Hindlimb muscle (tissue), 1 donor: ENCODE data around the gene ATP2C2. TPM values are rescaled to one million over a fixed set of nuclear protein-coding genes. Genes with fewer than 3 reads are reported as not detected.
"Not testable (repeated sequence)": the region's sequence is repeated elsewhere in the genome, so short reads cannot be mapped to it uniquely, and the experiment has no call there.

Experiments used
- DNase-seq: peaks from one replicate; pipeline ENCODE4 v3.0.0-alpha.2; 2013
- polyA plus RNA-seq: library from polyadenylated mRNA; unstranded; fragments of 120-200 nt; gene quantifications from one replicate; pipeline ENCODE4 v1.2.1, GENCODE V29; 2013; ENCODE audit not compliant: insufficient read length

Gene ATP2C2
- polyA plus RNA-seq, 1 donor = 1.4 TPM

DNA sequence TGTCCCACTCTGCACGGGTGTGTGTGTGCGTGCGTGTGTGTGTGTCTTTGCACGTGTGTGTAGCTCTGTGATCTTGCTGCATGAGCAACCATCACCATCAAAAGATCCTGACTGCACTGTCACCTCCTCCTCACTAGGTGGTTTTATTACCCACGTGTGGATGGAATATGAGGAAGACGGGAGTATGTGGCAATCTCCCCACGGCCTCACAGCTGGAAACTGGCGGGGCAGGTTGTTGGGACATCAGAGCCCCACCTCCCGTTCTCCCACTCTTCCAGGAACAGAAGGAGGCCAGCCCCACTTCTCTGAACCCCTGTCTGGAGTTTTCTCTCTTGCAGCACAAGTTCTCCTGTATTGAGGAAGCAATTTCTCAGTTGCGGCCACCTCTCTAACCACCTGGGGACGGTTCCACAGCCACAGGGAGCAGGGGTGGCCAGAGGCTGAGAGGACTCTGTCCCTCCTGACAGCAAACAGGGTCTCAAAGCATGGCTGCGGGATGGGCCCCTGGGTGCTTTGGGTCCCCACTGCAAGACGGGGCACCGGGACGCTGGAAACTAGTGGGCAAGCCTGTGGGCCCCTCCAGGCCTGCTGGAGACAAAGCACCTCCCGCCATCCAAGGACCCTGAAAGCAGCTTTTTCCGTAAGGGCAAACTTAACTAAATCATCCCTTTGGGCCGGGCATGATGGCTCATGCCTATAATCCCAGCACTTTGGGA, 27.9 kb upstream of the ATP2C2 start:
- no peak for DNase-seq

DNA sequence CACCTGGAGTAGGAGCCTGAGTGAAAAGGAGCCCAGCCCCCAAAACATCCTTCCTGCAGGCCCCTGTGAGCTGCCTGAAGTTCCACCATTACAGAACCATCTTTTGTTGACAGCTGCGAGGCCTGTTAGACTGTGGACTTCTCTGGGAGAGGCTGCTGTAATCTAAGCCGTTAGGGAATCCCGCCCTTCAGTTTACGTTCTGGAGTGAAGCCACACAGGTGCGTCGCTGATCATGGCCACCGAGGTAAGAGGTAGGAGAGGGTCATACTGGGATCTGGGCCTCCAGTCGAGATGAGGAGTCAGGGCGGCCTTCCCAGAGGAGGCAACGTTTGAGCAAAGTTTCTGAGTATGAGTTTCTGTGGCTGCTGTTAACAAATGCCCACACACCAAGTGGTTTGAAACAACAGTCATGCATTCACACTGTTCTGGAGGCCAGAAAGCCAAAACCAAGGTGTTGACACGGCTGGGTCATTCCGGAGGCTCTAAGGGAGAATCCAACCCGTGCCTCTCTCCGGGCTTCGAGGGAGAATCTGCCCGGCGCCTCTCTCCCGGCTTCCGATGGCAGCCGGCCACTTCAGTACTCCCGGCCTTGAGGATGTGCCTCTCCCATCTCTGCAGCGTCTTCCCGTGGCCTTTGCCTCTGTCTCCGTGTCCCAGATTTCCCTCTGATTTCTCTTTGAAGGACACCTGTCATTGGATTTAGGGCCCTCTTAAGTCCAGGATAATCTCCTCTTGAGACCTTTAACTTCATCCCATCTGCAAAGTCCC, 26.6 kb upstream of the ATP2C2 start:
- DNase-seq = no peak

DNA sequence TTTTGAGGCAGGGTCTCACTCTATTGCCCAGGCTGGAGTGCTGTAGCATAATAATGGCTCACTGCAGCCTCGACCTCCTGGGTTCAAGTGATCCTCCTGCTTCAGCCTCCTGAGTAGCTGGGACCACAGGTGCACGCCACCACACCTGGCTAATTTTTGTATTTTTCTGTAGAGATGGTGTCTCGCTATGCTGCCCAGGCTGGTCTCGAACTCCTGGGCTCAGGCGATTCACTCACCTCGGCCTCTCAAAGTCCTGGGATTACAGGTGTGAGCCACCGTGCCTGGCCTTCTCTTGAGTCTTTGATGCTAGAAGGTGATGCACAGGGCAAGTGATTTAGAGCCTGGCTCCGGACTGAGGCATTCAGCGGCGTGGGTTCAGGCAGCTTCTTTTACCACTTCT, 24.5 kb upstream of the ATP2C2 start:
- DNase-seq = not testable (repeated sequence)

DNA sequence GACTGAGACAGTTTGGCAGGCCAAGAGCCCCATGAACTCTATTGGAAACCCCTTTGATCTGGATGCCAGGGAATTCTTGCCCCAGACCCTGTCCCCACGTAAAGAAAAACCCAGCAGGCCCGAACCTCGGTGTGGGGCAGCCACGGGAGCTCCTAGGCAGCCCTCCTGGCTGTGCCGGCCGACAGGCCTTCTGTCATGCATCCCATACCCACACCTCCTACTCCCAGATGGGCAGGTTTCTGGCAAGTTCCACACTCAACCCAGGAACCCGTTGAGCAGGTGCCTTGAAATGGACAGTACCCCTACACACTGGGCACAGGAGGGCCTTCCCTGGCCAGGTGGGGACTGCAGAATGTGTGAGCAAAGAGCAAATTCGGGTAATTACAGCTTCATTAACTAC, 23.6 kb upstream of the ATP2C2 start:
- DNase-seq = no peak

DNA sequence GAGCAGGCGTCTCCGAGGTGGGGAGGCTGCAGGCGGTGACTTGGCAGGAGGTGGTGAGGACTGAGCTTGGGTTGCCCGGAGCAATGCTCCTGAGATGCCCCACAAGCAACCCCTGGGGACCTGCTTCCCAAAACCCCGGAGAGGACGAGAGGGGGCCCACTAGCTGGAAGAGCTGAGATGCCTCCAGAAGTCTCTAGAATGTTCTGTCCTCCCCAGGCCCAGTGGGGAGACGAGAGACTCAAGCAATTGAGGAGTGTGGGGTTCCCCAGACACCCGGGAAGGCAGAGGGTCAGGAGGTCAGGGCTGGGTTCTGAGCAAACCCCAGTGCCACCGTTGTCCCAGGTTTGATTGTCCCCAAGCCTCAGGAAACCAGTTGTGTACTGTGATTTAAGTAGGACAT, 21.2 kb upstream of the ATP2C2 start:
- DNase-seq = no peak

DNA sequence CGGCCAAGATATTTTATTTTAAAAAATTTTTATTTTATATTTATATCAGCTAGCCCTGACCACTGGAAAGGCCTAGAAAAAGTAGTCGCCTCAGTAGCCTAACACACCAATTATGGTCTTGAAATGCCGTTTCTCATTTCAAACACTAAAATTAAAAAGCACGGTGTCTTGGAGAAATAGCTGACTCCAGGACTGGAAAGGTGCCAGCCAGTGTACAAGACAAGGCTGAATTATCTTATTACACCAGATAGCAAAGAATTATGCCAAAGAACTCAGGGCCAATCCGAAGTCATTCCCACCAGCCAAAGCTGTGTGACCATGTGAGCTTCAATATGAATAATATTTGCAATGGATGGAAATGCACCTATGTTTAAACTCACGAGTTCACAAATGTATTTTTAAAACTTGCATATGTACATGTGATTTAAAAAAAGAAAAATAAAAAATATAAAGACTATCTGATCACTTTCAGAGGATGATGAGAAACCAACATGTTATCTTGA, 19.9 kb upstream of the ATP2C2 start:
- DNase-seq = no peak

DNA sequence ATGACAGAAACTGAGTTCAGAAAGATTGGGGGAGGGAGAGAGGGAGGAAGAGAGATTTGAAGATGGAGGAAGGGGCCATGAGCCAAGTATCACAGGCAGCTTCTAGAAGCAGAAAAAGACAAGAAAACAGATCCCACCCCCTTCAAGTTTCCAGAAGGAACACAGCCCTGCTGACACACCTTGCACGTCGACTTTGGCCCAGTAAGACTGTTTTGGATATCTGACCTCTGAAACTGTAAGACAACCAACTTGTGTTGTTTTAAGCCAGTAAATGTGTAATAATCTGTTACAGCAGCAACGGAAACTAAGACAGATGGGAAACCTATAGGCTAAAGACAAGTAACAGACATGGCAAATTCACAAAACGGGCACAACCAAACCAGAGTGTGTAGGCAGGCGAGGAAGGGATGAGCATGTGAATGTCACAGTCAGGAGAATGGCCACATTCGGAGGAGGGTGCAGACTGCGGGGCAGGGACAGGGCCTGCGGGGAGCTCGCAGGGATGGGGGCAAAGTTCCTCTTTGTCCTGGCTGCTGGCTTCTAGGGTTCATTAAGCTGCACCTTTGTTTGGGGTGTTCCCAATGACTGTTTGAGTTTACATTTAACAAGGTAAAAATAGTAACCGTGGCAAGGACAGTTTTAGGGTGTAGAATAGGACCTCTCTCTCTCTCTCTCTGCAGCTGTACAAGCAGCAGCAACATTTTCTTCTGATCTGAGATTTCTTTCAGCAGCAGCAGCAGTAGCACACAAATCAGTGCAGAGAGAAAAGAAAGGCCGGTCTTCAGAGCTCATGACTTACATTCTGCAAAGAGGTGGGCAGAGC, 18.3 kb upstream of the ATP2C2 start:
- no peak for DNase-seq

DNA sequence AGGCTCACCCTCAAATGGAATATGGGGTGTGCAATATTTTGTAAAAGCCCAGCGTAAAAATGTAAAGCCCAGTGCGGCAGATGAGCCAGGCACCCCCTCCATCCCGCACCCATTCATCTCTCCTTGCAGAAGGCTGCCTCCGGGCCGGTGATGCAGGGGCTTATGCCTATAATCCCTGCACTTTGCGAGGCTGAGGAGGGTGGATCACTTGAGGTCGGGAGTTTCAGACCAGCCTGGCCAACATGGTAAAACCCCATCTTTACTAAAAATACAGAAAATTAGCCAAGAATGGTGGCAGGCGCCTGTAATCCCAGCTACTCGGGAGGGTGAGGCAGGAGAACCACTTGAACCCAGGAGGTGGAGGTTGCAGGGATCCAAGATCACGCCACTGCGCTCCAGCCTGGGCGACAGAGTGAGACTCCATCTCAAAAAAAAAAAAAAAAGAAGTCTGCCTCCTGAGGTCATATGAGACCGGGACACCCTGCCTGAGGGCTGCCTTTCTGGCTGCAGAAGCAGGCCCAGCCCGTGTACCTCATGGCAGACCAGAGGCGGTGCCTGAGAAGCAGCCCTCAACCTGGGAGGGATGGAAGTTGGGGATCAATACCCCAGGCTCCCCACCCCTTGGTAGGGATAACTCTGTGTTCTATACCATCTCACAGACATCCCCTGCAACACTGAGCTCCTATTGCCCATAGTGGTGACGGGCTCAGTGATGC, 17.5 kb upstream of the ATP2C2 start:
- no peak for DNase-seq

DNA sequence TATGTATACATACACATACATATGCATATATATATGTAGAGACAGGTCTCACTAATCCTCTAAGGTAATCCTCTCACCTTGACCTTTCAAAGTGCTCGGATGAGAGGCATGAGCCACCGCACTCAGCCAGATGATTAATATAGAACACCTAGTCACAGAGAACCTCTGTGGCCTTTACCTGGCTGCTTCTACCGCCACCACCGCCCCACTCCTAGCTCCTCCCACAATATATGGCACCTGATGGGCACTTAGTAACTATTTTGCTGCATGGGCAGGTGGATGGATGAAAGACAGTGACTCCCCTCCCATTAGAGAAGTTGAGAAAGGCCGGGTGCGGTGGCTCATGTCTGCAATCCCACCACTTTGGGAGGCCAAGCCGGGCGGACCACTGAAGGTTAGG, 16.7 kb upstream of the ATP2C2 start:
- no peak for DNase-seq

DNA sequence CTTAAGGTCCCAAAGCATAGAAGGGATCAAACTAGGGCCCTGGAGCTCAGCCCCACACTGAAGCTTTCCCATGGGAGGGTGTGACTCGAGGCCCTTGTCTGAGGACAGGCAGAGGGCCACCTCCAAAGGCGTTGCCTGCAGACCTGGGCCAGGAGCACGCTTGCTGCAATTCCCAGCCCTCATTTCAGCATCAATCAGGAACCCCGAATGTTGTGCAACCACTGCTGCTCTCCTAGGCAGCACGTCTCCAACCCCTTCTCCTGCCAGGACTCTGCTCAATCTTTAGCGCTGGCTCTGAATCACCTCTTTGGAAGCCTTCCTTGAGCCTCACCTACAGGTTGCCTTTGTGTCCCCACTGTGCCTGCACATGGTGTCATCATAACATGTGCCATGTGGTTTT, 14.0 kb upstream of the ATP2C2 start:
- no peak for DNase-seq

DNA sequence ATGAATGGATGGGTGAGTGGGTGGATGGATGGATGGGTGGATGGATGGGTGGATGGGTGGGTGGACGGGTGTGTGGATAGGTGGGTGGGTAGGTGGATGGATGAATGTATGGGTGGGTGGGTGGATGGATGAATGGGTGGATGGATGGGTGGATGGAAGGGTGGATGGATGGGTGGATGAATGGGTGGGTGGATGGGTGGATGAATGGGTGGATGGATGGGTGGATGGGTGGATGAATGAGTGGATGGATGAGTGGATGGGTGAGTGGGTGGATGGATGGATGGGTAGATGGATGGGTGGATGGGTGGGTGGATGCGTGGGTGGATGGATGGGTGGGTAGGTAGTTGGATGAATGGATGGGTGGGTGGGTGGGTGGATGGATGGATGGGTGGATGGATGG, 13.2 kb upstream of the ATP2C2 start:
- no peak for DNase-seq

DNA sequence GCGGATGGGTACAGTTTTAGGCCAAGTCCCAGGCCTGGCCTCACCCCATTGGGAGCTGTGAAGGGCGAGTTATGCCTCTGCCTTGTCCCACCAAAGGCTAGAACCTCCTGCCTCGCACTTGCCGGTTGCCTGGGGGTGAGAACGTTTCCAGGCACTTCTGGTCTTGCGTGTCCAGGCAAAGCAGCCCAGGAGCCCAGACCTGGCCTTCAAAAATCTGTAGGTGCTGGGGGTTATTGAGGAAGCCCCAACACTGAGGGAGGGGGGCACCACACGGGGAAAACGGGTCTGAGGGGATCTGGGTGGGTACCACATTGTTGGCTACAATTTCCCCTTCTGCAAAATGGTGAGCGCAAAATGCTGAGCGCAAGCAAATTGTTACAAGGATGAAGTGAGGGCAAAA, 12.2 kb upstream of the ATP2C2 start:
- DNase-seq = no peak

DNA sequence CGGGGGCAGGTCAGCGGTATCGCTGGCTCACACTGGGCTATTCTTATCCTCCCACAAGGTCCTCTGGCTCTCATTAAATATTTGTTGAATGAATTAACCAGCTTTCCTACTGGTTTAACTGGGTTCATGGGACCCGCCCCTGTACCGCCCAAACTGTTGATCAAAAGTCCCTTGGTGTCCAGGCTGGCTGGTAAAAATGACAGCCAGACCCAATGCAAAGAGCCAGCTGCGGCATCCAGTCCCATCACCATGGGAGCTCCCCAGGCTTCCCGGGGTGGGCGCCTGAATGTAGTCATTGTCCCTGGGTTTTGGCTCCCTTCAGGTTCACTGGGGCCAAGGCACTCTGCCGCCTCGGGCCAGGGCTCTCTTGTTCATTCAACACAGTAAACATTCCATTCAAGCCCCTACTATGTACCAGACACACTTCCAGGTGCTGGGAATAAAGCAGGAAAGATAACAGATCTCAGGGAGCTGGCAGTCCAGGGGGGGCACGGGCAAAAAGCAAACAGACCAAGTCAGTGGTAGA, 11.7 kb upstream of the ATP2C2 start:
- no peak for DNase-seq

DNA sequence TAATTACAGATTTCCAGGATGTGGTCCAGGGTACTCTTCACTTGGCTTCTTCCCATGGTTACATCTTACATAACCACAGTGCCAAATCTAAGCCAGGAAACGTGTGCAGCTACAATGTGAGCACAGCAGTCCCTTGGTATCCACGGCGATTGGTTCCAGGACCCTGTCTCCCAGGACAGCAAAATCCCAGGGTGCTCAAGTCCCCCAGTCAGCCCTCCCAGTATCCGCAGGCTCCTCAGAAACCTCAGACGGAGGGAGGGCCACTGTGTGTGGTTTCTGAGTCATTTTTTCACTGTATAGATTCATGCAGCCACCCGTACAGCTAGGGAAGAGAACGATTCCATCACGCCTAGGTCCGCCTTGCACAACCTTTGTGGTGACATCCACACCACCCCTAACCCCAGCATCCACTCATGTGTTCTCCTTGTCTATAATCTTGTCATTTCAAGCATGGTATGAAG, 11.1 kb upstream of the ATP2C2 start:
- DNase-seq = no peak

DNA sequence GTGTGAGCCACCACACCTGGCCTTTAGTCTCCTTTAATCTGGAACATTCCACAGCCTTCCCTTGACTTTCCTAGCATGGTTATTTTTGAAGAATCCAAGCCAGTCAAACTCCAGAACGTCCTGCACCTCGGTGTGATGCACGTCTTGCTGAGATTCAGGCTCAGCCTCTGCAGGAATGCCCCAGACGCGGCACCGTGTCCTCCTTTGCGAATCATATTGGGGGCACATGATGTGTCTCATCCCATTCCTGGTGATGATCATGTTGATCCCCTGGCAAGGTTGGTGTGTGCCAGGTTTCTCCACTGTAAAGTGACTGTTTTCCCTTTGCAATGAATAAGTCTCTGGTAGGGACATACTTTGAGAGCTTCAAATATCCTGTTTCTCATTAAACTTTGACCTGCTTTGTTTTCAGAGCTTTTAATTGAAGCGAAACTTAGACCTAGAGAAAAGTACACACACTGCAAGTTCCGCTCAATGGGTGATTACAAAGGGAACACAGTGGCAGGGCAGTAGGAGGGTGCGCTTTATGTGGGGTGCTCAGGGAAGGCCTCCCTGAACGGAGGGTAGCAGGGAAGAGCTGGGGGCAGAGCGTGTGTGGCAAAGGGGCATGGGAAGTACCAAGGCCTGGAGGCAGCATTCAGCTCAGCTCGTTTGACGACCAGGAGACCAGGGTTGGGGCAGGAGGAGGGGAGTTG, 9.6 kb upstream of the ATP2C2 start:
- no peak for DNase-seq

DNA sequence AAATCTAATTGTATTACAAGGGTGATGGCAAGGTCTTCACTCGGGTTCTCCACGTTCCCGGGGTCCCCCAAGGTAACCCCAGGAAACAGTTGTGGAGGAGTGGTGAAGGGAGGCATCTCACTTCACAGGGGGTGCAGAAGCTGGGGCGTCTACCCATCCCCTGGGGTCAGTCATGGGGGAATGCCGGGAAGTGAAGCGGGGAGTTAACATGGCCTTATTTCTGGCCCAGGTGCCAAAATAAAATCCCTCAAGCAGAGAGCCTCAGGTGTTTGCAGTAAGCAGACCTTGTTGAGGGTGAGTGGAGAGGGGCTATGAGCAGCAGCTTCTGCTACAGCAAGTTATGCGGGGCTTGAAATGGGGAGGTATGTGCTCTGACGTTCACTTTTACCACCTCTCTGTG, 9.0 kb upstream of the ATP2C2 start:
- no peak for DNase-seq

DNA sequence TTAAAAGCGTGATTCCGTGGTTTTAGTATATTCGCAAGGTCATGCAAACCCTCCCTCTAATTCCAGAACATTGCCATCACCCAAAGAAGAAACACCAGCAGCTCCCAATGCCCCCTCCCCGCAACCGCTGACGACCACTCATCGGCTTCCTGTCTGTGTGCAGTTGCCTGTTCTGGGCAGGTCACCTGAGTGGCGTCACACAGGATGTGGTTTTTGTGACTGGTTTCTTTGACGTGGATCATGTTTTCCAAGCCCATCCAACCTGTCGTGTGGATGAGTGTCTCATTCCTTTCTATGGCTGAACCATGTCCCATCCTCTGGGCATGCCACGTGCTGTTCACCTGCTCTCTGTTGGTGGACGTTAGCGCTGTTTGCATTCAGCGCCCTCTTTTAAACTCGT, 8.2 kb upstream of the ATP2C2 start:
- DNase-seq = no peak

DNA sequence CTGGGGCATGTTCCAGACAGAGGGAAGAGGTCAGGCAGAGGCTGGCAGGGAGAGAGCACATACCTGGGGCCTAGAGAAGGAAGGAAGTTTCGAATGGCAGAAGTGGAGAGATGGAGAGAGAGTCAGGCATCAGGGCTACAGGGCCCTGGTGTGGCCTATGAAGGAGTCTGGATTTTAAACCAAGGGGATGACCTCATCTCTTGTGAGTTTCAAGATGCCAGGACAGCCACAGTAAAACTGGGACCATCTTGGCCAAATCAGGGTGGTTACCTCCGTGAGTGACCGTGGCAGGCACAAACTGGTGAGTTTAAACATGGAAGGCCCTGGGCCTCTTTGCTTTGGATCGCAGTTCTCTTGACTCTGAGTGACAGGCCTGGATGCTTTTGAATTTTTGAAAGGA, 7.6 kb upstream of the ATP2C2 start:
- no peak for DNase-seq

DNA sequence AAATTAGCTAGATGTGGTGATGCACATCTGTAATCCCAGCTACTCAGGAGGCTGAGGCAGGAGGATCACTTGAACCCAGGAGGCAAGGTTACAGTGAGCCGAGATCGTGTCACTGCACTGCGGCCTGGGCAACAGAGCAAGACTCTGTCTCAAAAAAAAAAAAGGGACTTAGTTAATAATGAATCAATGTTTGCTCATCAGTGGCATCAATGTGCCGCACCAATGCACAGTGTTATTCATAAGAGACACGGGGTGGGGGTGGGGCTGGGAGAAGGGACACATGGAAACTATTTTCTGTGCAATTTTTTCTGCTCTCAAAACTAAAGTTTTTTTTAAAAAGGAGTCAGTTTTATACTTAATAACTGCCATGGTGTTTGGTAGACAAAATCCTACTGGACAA, 6.8 kb upstream of the ATP2C2 start:
- DNase-seq = no peak

DNA sequence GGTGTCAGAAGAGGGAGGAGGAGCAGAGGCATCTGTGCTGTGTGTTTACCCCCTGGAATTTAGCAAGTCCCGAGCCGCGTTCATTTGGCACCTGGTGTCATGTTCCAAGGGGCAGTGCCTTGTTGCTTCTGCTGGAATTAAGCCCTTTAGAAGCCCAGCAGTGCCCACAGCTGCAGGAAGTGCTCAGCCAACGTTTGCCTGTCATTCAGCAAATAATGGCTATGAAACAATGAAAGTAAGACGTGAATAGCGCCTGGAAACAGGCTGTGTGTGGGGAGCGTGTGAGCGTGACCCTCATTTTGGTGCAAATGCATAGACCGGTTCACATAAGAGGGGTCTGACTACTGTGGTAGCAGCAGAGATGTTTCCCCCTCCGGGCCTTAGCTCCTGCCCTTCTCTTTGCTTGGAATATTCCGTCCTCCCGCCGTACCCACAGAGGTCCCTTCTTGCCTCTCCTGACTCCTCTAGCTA, 5.8 kb upstream of the ATP2C2 start:
- DNase-seq = no peak

DNA sequence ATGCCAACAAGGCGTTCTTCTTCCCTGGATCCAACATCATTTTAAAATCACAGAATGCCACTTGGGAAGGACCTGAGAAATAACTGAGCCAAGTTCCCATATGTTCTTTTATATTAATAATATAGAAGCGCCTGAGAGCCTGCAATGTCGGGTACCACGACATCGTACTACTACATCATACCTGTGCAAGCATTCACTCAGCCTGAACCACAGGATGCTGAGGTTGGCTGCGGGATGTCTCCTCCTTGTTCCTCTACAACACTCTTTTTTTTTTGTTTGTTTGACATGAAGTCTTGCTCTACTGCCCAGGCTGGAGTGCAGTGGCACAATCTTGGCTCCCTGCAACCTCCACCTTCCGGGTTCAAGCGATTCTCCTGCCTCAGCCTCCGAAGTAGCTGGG, 2.1 kb upstream of the ATP2C2 start:
- DNase-seq = no peak

DNA sequence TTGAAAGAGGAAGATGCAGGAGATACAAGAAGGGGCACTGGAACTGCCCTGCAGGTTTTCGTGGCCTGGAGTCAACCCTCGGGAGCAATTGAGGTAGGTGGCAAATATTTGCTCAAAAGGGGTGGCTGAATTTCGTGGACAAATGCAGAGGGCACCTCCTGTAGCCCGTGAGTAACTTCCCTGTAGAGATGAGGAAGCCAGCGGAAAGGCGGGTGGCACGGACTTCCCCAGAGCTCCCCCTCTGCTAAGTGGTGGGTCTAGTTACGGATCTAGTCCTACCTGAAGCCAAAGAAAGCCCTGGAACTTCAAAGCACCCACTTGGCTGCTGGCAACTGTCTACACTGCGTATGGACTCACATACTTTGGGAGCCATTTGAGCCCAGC, 1.0 kb upstream of the ATP2C2 start:
- no peak for DNase-seq
